ENCODE results near the gene CYTH1.

DNA sequence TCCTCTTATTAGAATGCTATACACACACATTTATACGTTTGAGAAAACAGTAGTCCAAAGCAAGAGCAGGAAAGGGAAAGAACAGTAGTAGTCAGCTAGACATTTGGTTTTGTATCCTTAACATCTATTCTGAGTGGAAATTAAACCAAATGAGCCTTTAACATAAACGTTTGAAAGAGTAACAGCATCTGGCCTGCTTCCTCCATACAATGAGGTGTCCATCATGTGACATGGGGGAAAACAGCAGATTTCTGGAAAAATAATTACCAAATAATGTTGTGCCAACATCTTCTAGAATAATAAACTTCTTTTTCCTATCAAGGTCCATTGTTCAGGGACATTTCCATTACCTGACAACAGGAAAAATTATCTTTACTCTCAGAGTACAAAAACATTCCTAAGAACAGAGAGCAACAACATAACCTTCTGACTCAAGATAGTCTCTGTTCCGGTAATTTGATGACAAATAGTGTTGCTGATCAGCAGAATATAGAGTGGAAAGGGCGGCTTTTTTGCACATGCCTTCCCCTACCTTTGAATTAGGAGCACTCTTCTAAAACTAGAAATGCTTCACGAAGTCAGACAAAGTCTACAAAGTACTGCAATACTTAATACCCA lies 20.2 kb downstream of the CYTH1 start:
- no peak for TF ChIP-seq CTCF (IDR thresholded peaks at IDR 0.05)
- TF ChIP-seq POLR2A (IDR thresholded peaks at IDR 0.05) = no peak
- no peak for TF ChIP-seq POLR2AphosphoS5 (IDR thresholded peaks at IDR 0.05)
- no peak for TF ChIP-seq EP300 (IDR thresholded peaks at IDR 0.05; ENCODE audit: low read depth)
